AG04449 (cell line): ENCODE data around the gene VPS4A.

Source experiments
- CTCF ChIA-PET: fragments of 350-600 bp; formaldehyde crosslinking; extraction: SDS; loops from one replicate; lab custom pipeline; 2021; ENCODE audit warnings: antibody characterized with exemption; lab: Yijun Ruan, JAX
- POLR2A ChIA-PET: fragments of 400-600, 350-600 bp; formaldehyde crosslinking; extraction: SDS; loops from one replicate; lab custom pipeline; 2020; ENCODE audit warnings: antibody characterized with exemption, inconsistent platforms; lab: Yijun Ruan, JAX
- DNase-seq: peaks from one replicate; pipeline ENCODE4 v3.0.0-alpha.2; 2010; ENCODE audit warnings: low read depth, low spot score
- H3K4me3 ChIP-seq: 2 replicates; pipeline ENCODE4 v1.5.1; 2011; ENCODE audit warnings: low read depth, mild to moderate bottlenecking, control low read depth, low read length
- CTCF ChIP-seq: IDR thresholded peaks from one replicate; pipeline ENCODE4 v1.5.1; 2011; ENCODE audit warnings: mild to moderate bottlenecking, moderate library complexity, low read length, control low read depth, inconsistent platforms; ENCODE audit not compliant: insufficient read depth; ENCODE audit errors: missing control alignments

The VPS4A gene

GRCh38 chr16:69321080-69321479 is 9.9 kb downstream of the VPS4A start:
- ChIA-PET CTCF (no interaction called here), POLR2A (no interaction called here)
- no peak overlapping the region for H3K4me3 ChIP-seq
- no peak for TF ChIP-seq CTCF
- DNase-seq, result no peak

- DNase-seq, result no peak
- no peak overlapping the region for H3K4me3 ChIP-seq
- ChIA-PET CTCF (interaction anchor here (8.9 kb wide), 1 partner anchor 8 kb away, joined by 52 read pairs; no protein-coding TSS in a partner anchor), POLR2A (no interaction called here)
- TF ChIP-seq CTCF, result no peak
Observed at GRCh38 chr16:69322343-69322742, 11.2 kb downstream of the VPS4A start.

DNA sequence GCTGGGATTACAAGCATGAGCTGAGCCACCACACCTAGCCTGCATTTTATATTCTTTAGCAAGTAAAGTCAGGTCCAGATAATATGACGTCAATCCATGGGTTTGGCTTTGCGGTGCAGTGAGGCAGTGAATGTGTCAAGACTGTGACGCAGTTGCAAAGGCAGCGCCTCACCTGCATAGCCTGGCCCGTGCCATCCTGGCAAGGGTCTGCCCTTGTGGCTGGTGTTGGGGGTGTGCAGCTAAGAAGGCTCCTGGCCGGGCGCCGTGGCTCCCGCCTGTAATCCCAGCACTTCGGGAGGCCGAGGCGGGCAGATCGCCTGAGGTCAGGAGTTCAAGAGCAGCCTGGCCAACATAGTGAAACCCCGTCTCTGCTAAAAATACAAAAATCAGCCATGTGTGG is 12.3 kb downstream of the VPS4A start:
- ChIA-PET POLR2A (no interaction called here), CTCF (interaction anchor here (0.7 to 8.9 kb wide), 2 partner anchors 9 to 157 kb away, joined by 3 to 52 read pairs; no protein-coding TSS in a partner anchor)
- TF ChIP-seq CTCF, result no peak
- DNase-seq, result no peak
- no peak overlapping the region for H3K4me3 ChIP-seq

DNA sequence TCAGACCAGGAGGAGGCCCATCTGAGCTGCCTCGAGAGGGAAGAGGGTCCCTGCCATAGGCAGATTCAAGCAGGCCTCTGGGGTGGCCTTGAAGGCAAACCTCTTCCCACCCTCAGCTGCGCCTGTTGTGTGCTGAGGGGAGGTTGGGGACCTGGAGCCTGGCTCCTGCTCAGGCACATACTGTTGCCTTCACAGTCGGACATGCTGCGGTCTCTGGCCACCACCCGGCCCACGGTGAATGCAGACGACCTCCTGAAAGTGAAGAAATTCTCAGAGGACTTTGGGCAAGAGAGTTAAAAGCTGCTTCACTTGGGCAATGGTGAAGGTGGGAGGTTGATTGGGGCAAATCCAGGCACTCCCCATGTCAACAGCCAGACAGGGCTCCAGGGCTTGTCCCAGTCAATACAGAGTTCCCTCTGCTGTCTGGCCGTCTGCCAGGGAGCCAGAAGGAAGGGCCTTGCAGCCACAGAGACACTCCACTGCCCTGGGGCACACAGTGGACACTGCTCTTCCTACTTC is 12.9 kb downstream of the VPS4A start:
- no peak overlapping the region for H3K4me3 ChIP-seq
- POLR2A ChIA-PET, result no interaction called here
- no peak for TF ChIP-seq CTCF
- CTCF ChIA-PET, result interaction anchor here (0.7 to 8.9 kb wide), 2 partner anchors 10 to 157 kb away, joined by 3 to 52 read pairs; no protein-coding TSS in a partner anchor
- DNase-seq, result no peak

DNA sequence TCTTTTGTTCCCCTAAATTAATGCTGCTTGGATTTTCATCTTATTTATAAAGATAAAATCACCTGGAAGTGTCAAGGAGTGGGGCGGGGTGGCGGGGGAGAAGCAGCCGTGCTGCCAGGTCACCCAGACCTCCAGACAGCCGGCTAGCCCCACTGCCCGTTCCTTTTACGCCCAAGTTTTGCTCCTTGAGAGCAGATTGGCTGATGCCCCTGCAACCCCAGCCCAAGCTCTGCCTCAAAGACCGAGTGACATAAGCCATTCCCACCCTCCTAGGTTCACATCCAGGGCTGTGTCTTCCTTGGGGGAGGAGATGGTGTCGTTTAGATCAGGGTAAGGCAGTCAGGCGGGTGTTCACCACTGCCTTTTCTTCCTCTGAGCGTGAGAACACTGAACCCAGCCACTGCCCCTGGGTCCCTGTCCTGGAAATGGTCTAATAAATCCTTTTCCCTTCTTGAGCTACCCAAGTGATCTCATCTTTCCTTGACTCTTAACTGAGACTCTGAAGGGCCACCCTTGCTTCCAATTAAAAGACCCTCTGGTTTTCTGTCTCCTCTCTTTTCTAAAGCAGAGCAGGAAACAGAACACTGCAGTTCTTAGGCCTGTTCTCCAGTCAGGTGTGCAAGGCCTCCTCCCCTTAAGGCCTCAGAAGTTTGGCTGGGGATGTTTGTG is 13.6 kb downstream of the VPS4A start:
- H3K4me3 ChIP-seq, result no peak overlapping the region
- DNase-seq, result no peak
- CTCF ChIA-PET, result interaction anchor here (2.6 to 8.9 kb wide), 2 partner anchors 10 to 174 kb away, joined by 6 to 52 read pairs; no protein-coding TSS in a partner anchor
- POLR2A ChIA-PET, result no interaction called here
- no peak for TF ChIP-seq CTCF

GRCh38 chr16:69325784-69326171 is 14.6 kb downstream of the VPS4A start:
- no peak for DNase-seq
- CTCF ChIA-PET, result interaction anchor here (1.0 to 8.9 kb wide), 6 partner anchors 11 to 429 kb away, joined by 3 to 52 read pairs (median 4); partner anchors contain the start of gene NOB1
- H3K4me3 ChIP-seq, result no peak overlapping the region
- POLR2A ChIA-PET, result no interaction called here
- TF ChIP-seq CTCF, result no peak
